ENCODE results near the gene PLVAP. TPM values are rescaled to one million over a fixed set of nuclear protein-coding genes. Genes with fewer than 3 reads are reported as not detected.

The PLVAP gene
- total and polyA plus RNA-seq, 2 donors from 2014 or later = 148 to 195 TPM

DNA sequence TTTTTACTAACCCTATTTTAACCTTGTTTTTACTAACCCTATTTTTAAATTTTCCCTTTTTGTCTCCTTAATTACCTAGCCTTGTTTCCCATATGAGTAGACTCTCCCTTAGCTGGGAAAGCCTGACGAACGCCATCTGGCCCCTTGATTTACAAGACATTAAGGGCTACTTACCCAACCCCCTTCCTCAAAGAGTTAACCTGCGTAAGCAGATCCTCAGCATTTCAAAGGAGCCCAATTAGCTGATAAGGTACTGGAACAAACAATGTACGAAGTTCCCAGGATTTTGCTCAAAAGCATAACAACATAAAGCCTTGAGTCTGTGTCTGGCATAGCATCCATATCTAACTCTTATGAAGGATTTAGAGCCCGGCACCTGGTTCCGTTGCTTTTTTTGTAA lies 38.0 kb upstream of the PLVAP start:
- Histone ChIP-seq H3K9ac (ENCODE audit: low read length in 3 of 3) (no peak overlapping the region), H3K9me3 (ENCODE audit: control insufficient read depth in 2 of 3, insufficient read depth in 1 of 3, low read length in 3 of 3) (no peaks in the 10 kb centered on the region), H3K27ac (ENCODE audit: low read depth in 2 of 2, low read length in 2 of 2) (no peak overlapping the region), H3K4me3 (ENCODE audit: low read length in 3 of 3) (no peak overlapping the region), H3K36me3 (ENCODE audit: control insufficient read depth in 2 of 3, insufficient read depth in 3 of 3, low read length in 3 of 3) (no peaks in the 10 kb centered on the region), H3K27me3 (ENCODE audit: control insufficient read depth, insufficient read depth, low read length) (no peaks in the 10 kb centered on the region), H3K4me1 (ENCODE audit: control insufficient read depth in 2 of 3, insufficient read depth in 2 of 3, low read depth in 1 of 3, low read length in 3 of 3) (peaks cover 0 to 10% (median 6%) of the 10 kb centered on the region in 3 donors)
- no peak for TF ChIP-seq CTCF (IDR thresholded peaks at IDR 0.05; ENCODE audit: borderline replicate concordance, extremely low read depth, insufficient read depth)
- no peak for FAIRE-seq
- peak in 3 of 5 donors; percentile 48 to 82 (median 71) for DNase-seq
- intact Hi-C loops (cut with DNase I) = no loop called here

DNA sequence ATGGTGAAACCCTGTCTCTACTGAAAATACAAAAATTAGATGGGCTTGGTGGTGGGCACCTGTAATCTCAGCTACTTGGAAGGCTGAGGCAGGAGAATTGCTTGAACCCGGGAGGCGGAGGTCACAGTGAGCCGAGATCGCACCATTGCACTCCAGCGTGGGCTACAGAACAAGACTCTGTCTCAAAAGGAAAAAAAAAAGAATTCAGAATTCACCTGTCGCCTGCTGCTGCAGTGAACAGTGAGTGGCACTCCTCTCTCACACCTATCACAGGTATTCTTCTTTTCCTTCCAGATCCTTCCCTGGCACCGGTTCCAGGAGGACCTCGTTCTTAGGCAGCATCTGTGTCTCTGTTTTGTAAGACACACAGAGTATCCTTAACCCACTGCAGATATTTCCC lies 37.0 kb upstream of the PLVAP start:
- Histone ChIP-seq H3K4me3 (ENCODE audit: low read length in 3 of 3) (no peak overlapping the region), H3K9me3 (ENCODE audit: control insufficient read depth in 2 of 3, insufficient read depth in 1 of 3, low read length in 3 of 3) (no peaks in the 10 kb centered on the region), H3K4me1 (ENCODE audit: control insufficient read depth in 2 of 3, insufficient read depth in 2 of 3, low read depth in 1 of 3, low read length in 3 of 3) (peaks cover 0 to 5% (median 4%) of the 10 kb centered on the region in 3 donors), H3K27me3 (ENCODE audit: control insufficient read depth, insufficient read depth, low read length) (no peaks in the 10 kb centered on the region), H3K36me3 (ENCODE audit: control insufficient read depth in 2 of 3, insufficient read depth in 3 of 3, low read length in 3 of 3) (no peaks in the 10 kb centered on the region), H3K27ac (ENCODE audit: low read depth in 2 of 2, low read length in 2 of 2) (no peak overlapping the region), H3K9ac (ENCODE audit: low read length in 3 of 3) (no peak overlapping the region)
- intact Hi-C loops (cut with DNase I) = no loop called here
- no peak for TF ChIP-seq CTCF (IDR thresholded peaks at IDR 0.05; ENCODE audit: borderline replicate concordance, extremely low read depth, insufficient read depth)
- FAIRE-seq (no peak), DNase-seq (no peak)

GRCh38 chr19:17411801-17412200 lies 34.7 kb upstream of the PLVAP start:
- Histone ChIP-seq H3K27me3 (ENCODE audit: control insufficient read depth, insufficient read depth, low read length) (no peaks in the 10 kb centered on the region), H3K36me3 (ENCODE audit: control insufficient read depth in 2 of 3, insufficient read depth in 3 of 3, low read length in 3 of 3) (no peaks in the 10 kb centered on the region), H3K4me1 (ENCODE audit: control insufficient read depth in 2 of 3, insufficient read depth in 2 of 3, low read depth in 1 of 3, low read length in 3 of 3) (peaks cover 2 to 4% (median 3%) of the 10 kb centered on the region in 3 donors), H3K9me3 (ENCODE audit: control insufficient read depth in 2 of 3, insufficient read depth in 1 of 3, low read length in 3 of 3) (no peaks in the 10 kb centered on the region), H3K9ac (ENCODE audit: low read length in 3 of 3) (no peak overlapping the region), H3K27ac (ENCODE audit: low read depth in 2 of 2, low read length in 2 of 2) (no peak overlapping the region), H3K4me3 (ENCODE audit: low read length in 3 of 3) (no peak overlapping the region)
- no peak for TF ChIP-seq CTCF (IDR thresholded peaks at IDR 0.05; ENCODE audit: borderline replicate concordance, extremely low read depth, insufficient read depth)
- no peak for DNase-seq
- intact Hi-C loops (cut with DNase I) = no loop called here
- no peak for FAIRE-seq

DNA sequence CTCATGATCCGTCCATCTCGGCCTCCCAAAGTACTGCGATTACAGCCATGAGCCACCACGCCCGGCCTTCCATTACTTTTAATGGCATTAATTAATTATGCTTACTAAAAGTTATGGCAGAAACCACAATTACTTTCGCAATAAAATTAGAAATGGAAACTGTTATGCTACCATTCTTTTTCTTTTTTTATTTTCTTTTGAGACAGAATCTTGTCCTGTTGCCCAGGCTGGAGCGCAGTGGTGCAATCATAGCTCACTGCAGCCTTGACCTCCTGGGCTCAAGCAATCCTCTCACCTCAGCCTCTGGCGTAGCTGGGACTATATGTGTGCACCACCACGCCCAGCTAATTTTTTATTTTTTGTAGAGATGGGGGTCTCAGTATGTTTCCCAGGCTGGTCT lies 32.8 kb upstream of the PLVAP start:
- peaks cover 3 to 15% (median 9%) of the 10 kb centered on the region in 3 donors for H3K4me1 ChIP-seq (ENCODE audit: control insufficient read depth in 2 of 3, insufficient read depth in 2 of 3, low read depth in 1 of 3, low read length in 3 of 3)
- H3K27ac ChIP-seq (ENCODE audit: low read depth in 2 of 2, low read length in 2 of 2) = no peak overlapping the region
- intact Hi-C loops (cut with DNase I) = no loop called here
- H3K27me3 ChIP-seq (ENCODE audit: control insufficient read depth, insufficient read depth, low read length) = no peaks in the 10 kb centered on the region
- H3K36me3 ChIP-seq (ENCODE audit: control insufficient read depth in 2 of 3, insufficient read depth in 3 of 3, low read length in 3 of 3) = no peaks in the 10 kb centered on the region
- FAIRE-seq (no peak), DNase-seq (peak in 1 of 5 donors; percentile 83)
- H3K4me3 ChIP-seq (ENCODE audit: low read length in 3 of 3) = no peak overlapping the region
- no peaks in the 10 kb centered on the region for H3K9me3 ChIP-seq (ENCODE audit: control insufficient read depth in 2 of 3, insufficient read depth in 1 of 3, low read length in 3 of 3)
- TF ChIP-seq CTCF (IDR thresholded peaks at IDR 0.05; ENCODE audit: borderline replicate concordance, extremely low read depth, insufficient read depth) = no peak
- H3K9ac ChIP-seq (ENCODE audit: low read length in 3 of 3) = no peak overlapping the region

Data from kidney (tissue), 14 donors.